HepG2 (cell line): ENCODE data around the gene CNR2.

Source experiments
- CTCF ChIP-seq: sonication (generic); formaldehyde crosslinking; IDR thresholded peaks from 2 replicates; pipeline ENCODE4 v1.5.0; 2020; ENCODE audit warnings: mild to moderate bottlenecking, missing genetic modification reagents, moderate library complexity
- EZH2 ChIP-seq: conservative IDR thresholded peaks from 2 replicates; pipeline ENCODE4 v1.6.1; 2012; ENCODE audit warnings: mild to moderate bottlenecking, low read depth, low read length, moderate library complexity
- ZFP36 ChIP-seq: fragments of 150-350 bp; IDR thresholded peaks from 2 replicates; pipeline ENCODE4 v1.6.1; 2018; ENCODE audit warnings: borderline replicate concordance, low read length, low read depth; ENCODE audit not compliant: partially characterized antibody
- ZHX2 ChIP-seq, 2 experiments: sonication (generic) in 1 of 2; formaldehyde crosslinking in 1 of 2; IDR thresholded peaks; 2 replicates each; pipeline versions ENCODE4 v1.6.1 to v1.9.0; 2014 to 2022; ENCODE audit warnings: antibody characterized with exemption in 1 of 2, borderline replicate concordance in 1 of 2, inconsistent platforms in 1 of 2, low read depth in 1 of 2, missing genetic modification reagents in 1 of 2

GRCh38 chr1:23897083-23897482 lies 16.1 kb downstream of the CNR2 start:
- TF ChIP-seq ZFP36 (no peak), EZH2 (no peak), CTCF (CRISPR knock-in tag) (no peak), ZHX2 (IDR thresholded peaks at IDR 0.05; ENCODE audit: low read depth) (no peak), ZHX2 (CRISPR knock-in tag; IDR thresholded peaks at IDR 0.05; ENCODE audit: borderline replicate concordance) (no peak)
